GM12891 (cell line): ENCODE measurements around the gene VWA7.

Experiments used
- DNase-seq: peaks from one replicate; pipeline ENCODE4 v3.0.0; 2011; ENCODE audit warnings: low spot score; ENCODE audit not compliant: insufficient read length
- FAIRE-seq: peaks from 2 replicates; lab custom pipeline; 2011; peaks lifted over from hg19 to GRCh38; lab: Jason Lieb, UNC
- PAX5 ChIP-seq: IDR thresholded peaks from 2 replicates; pipeline ENCODE4 v1.6.1; 2011; ENCODE audit warnings: low read length, moderate library complexity, mild to moderate bottlenecking; ENCODE audit not compliant: insufficient read depth, severe bottlenecking
- POLR2A ChIP-seq: IDR thresholded peaks from 2 replicates; pipeline ENCODE4 v1.6.1; 2011; ENCODE audit warnings: low read depth, low read length, control low read depth
- POLR2AphosphoS5 ChIP-seq: IDR thresholded peaks from 2 replicates; pipeline ENCODE4 v1.6.1; 2011; ENCODE audit warnings: low read depth, low read length, control low read depth
- POU2F2 ChIP-seq: IDR thresholded peaks from 2 replicates; pipeline ENCODE4 v1.6.1; 2011; ENCODE audit warnings: low read depth, mild to moderate bottlenecking, control low read depth, low read length, moderate library complexity
- SPI1 ChIP-seq: IDR thresholded peaks from 2 replicates; pipeline ENCODE4 v1.6.1; 2011; ENCODE audit warnings: low read depth, low read length, control low read depth
- TAF1 ChIP-seq: IDR thresholded peaks from 2 replicates; pipeline ENCODE4 v1.6.1; 2011; ENCODE audit warnings: low read depth, low read length, control low read depth

The VWA7 gene

DNA sequence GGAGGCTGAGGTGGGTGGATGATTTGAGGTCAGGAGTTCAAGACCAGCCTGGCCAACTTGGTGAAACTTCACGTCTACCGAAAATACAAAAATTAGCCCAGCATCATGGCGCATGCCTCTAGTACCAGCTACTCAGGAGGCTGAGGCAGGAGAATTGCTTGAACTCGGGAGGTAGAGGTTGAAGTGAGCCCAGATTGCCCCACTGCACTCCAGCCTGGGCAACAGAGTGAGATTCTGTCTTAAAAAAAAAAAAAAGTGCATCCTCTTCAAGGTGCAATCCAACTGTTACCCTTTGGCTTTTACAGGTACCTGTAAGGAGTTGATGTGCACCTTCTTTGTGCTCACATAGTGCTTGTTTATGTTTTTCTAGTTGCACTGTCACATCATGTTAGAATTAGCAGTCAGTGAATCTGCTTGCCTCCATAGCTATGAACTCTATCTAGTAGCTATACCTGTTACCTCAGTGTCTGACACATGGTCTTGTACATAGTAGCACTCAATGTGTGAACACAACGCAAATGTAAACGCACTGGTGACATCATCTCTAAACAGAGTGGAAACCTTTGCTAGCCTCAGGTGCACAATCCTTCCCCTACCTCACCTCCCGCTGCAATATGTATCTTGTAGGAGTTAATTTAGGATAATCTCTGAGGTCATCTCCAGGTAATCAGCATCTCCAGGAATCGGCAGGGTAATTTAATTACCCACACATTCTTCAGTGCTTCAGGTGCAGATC lies 27.7 kb downstream of the VWA7 start:
- DNase-seq: no peak
- no peak for FAIRE-seq
- no peak for TF ChIP-seq POLR2A
- TF ChIP-seq POU2F2: no peak
- TF ChIP-seq SPI1: no peak
- no peak for TF ChIP-seq TAF1
- TF ChIP-seq POLR2AphosphoS5: no peak
- no peak for TF ChIP-seq PAX5

DNA sequence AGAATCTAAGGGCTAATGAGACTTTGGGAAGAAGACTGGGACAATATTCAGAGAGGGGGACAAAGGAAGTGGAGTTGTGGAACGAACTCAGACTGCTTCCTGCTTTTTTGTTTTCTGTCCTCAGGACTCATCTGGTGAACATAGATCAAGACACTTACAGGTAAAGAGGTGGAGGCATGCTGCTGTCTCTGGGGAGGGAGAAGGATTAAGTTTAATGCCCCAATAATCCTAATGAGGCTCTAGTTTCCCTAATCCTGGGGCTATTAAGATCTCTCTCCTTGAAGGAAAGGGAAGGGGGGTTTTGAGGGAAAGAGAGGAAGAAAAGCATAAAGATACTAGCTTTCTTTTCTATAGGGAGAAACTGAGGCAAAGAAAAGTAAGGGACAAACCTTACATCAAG lies 32.7 kb downstream of the VWA7 start:
- DNase-seq (no peak), FAIRE-seq (no peak)

GRCh38 chr6:31742894-31743293 lies 34.2 kb downstream of the VWA7 start:
- FAIRE-seq (no peak), DNase-seq (no peak)
- TF ChIP-seq POLR2A (no peak), PAX5 (no peak), POLR2AphosphoS5 (no peak), TAF1 (no peak), SPI1 (no peak), POU2F2 (no peak)

More for the DNA sequence above, 32.7 kb downstream of the VWA7 start:
- TF ChIP-seq POU2F2 (no peak), SPI1 (no peak), POLR2A (no peak), TAF1 (no peak), PAX5 (no peak), POLR2AphosphoS5 (no peak)

GRCh38 chr6:31741815-31742214 lies 35.3 kb downstream of the VWA7 start:
- TF ChIP-seq POLR2AphosphoS5: no peak
- TF ChIP-seq POLR2A: no peak
- no peak for TF ChIP-seq TAF1
- no peak for TF ChIP-seq SPI1
- no peak for TF ChIP-seq POU2F2
- TF ChIP-seq PAX5: no peak
- DNase-seq: no peak
- FAIRE-seq: no peak

DNA sequence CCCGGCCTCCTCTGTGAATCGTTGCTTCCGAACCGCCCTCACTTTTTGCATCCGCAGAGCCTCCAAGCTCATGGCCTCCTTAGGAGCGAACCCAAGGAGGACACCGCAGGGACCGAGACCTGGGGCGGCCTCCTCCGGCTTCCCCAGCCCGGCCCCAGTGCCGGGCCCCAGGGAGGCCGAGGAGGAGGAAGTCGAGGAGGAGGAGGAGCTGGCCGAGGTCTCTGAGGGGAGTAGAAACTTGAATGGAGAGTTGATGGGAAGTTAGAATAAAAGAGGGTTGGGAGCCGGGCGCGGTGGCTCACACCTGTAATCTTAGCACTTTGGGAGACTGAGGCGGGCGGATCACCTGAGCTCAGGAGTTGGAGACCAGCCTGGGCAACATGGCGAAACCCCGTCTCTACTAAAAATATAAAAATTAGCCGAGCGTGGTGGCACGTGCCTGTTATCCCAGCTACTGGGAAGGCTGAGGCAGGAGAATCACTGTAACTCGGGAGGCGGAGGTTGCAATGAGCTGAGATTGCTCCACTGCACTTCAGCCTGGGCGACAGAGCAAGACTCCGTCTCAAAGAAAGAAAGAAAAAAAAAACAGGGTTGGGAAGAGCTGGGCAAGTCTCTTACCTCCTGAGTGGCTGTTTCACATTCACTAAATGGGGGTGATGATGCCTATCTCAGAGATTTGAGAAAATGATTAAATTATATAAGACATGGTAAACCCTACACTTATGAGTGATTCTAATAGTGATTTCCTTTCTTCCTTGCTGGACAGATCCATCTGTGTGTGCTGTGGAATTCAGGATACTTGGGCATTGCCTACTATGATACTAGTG lies 36.5 kb downstream of the VWA7 start:
- DNase-seq: no peak
- no peak for TF ChIP-seq PAX5
- no peak for TF ChIP-seq SPI1
- TF ChIP-seq POLR2A: no peak
- no peak for TF ChIP-seq POU2F2
- no peak for TF ChIP-seq POLR2AphosphoS5
- no peak for TF ChIP-seq TAF1

DNA sequence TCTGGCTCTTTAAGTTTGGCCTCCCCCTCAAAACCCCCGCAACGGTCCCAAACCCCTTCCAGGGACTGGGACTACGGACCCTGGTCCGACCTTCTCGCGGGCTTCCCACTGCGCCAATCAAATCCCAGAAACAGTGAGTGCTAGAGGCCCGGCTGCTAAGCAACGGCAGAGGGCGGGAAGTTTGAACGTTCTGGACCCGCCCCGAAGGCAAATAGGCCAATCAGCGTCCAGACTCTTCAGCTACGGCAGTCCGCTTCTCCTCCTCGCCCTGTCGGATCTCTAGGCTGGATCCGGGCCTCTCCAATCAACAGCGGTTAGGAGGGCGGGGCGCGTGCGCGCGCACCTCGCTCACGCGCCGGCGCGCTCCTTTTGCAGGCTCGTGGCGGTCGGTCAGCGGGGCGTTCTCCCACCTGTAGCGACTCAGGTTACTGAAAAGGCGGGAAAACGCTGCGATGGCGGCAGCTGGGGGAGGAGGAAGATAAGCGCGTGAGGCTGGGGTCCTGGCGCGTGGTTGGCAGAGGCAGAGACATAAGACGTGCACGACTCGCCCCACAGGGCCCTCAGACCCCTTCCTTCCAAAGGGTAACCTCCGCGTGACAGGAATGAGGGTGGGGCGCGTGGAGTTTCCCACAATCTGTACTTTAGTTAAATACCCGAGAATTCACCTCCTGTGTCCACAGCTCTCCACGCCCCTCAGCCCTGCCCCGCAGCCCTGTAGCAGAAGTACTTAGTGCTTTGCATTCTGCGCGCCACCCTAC lies 37.3 kb downstream of the VWA7 start, which contains the start of gene MSH5:
MSH5 (plus strand) TSS at position 367 of the 758 bp plus-strand sequence. CDS start 462 bp downstream, outside the sequence.
- TF ChIP-seq POLR2AphosphoS5 (0 out of 2 replicates have a peak, but pooled peaks have one; percentile 26), POU2F2 (peak; percentile 37; the same call in 1 of the 2 replicates), TAF1 (peak; percentile 45), PAX5 (no peak), SPI1 (no peak), POLR2A (peak; percentile 70; the same call in 1 of the 2 replicates)
- FAIRE-seq (peak; percentile 94), DNase-seq (peak; percentile 90)

More for the DNA sequence above, 36.5 kb downstream of the VWA7 start:
- FAIRE-seq: no peak

DNA sequence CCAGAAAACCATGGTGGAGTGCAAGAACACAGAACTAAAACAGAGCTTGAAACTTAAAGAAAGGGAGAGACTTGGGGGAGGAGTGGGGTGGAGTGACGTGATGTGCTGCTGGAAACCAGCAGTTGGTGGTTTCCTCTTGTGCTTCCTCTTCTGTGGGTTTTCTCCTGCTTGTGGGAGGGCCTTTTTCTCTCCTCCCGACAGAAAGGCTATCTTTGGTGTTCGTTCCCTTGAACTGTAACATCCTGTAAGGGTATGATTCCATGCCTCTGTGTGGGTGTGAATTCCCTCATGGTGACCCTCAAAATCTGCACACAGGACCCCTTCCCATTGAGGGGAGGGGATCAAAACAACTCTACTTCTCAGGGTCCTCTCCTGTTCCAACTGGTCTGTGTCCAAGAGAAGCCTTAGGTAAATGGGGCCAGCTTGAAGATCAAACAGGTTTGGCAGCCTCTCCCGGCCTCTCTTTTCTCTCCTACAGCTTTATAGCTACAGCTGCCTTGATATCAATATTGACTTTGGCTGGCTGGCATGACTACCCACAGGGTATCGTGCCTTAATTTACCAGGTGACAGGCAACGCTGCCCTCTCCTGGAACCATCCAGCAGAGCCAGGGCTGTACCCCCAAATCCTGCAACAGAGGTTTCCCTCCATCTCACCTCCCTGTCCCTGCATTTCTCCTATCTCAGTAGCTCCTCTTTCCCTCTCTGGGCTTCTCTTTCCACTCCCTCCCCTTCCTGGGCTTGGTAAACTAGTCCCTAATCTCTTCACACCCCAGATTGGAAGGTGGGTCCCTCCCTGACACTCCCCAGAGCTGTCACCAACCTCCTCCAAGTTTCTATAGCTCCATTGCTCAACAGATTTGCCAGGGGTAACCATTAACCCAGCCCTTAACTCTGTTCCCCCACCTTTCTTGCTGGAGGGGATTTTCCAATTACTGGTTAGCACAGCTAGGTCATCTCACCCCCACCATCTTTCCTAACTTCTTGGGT lies 38.8 kb downstream of the VWA7 start:
- DNase-seq (no peak), FAIRE-seq (peak; percentile 63)
- TF ChIP-seq POU2F2: no peak
- TF ChIP-seq TAF1: no peak
- no peak for TF ChIP-seq PAX5
- peak; percentile 20; the same call in 1 of the 2 replicates for TF ChIP-seq POLR2AphosphoS5
- TF ChIP-seq POLR2A: peak; percentile 25
- peak; percentile 75 for TF ChIP-seq SPI1
